ENCODE measurements around the gene PA2G4. TPM values are rescaled to one million over a fixed set of nuclear protein-coding genes. Genes with fewer than 3 reads are reported as not detected.
A peak's percentile ranks its signal among the peaks of the same experiment; 100 is the strongest.

PA2G4 gene
- total and polyA plus RNA-seq, 2 of the 4 experiments (the other 2 are of a cell fraction), result 158 to 198 TPM

DNA sequence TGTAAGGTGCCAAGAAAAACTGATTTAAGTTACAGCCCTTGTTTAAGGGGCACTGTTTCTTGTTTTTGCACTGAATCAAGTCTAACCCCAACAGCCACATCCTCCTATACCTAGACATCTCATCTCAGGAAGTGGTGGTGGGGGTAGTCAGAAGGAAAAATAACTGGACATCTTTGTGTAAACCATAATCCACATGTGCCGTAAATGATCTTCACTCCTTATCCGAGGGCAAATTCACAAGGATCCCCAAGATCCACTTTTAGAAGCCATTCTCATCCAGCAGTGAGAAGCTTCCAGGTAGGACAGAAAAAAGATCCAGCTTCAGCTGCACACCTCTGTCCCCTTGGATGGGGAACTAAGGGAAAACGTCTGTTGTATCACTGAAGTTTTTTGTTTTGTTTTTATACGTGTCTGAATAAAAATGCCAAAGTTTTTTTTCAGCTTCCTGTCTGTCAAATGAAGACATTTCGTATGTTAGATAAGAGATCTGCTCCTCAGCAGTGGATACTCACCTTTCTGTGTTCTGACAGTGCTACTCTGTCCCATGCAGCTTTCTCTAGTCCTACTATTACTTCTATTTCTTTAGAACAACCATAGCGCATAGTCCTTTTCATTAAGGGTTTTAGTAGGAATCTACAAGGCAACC, 1.2 kb upstream of the PA2G4 start:
- dilution Hi-C loops (cut with HindIII; ENCODE audit: low sequenced_read_pairs, unreplicated experiment) (no loop called here), intact Hi-C loops (cut with micrococcal nuclease) (loop anchor here (10.0 kb wide), 1 partner anchor 108 kb away; the partner anchor contains the start of gene SUOX), in situ Hi-C loops (cut with MboI; ENCODE audit: low sequenced_read_pairs) (no loop called here)
- Histone ChIP-seq H2BK120ac (ENCODE audit: low read depth, low read length) (no peak overlapping the region), H3K27me3 (ENCODE audit: control insufficient read depth, insufficient read depth, low read length) (peaks cover 4% of the 10 kb centered on the region), H2AK9ac (replicated peaks; ENCODE audit: low read depth, low read length, poor library complexity) (no peak overlapping the region), H3K36me3 (ENCODE audit: control insufficient read depth, insufficient read depth, low read length) (peaks cover 12% of the 10 kb centered on the region), H3K18ac (ENCODE audit: low read depth, low read length) (no peak overlapping the region), H4K5ac (ENCODE audit: low read depth, low read length) (peak overlapping the region; percentile 45; the same call in 1 of the 2 replicates), H3K23ac (ENCODE audit: low read depth, low read length) (no peak overlapping the region; the same call in 1 of the 2 replicates), H2AFZ (replicated peaks; ENCODE audit: low read length, poor library complexity) (no peak overlapping the region), H3K9ac (ENCODE audit: low read depth, low read length) (no peak overlapping the region; the same call in 1 of the 2 replicates), H2BK20ac (ENCODE audit: low read depth, low read length) (no peak overlapping the region), H3K9me1 (ENCODE audit: insufficient read depth, low read length) (0 out of 2 replicates have a peak, but pooled peaks cover 2% of the 10 kb centered on the region), H3K4me3 (ENCODE audit: insufficient read depth, low read depth, low read length) (peak overlapping the region; percentile 78; the same call in 1 of the 2 replicates), H2BK15ac (ENCODE audit: low read depth, low read length) (no peak overlapping the region), H2AK5ac (ENCODE audit: low read depth, low read length) (no peak overlapping the region), H4K91ac (ENCODE audit: insufficient read depth, low read depth, low read length) (no peak overlapping the region), H3K14ac (replicated peaks; ENCODE audit: low read depth, low read length) (no peak overlapping the region; the same call in 1 of the 2 replicates), H3K79me1 (ENCODE audit: low read depth in 1 of 2, low read length in 2 of 2) (peaks cover 12 to 24% of the 10 kb centered on the region in 2 experiments; a peak in 3 of 4 replicates), H3K4me2 (ENCODE audit: low read depth, low read length) (peak overlapping the region; percentile 79; the same call in 1 of the 2 replicates), H2BK5ac (ENCODE audit: low read depth, low read length, poor library complexity, severe bottlenecking) (no peak overlapping the region), H4K20me1 (ENCODE audit: insufficient read depth, low read length) (peaks cover 12% of the 10 kb centered on the region), H4K8ac (ENCODE audit: low read depth in 2 of 2, low read length in 2 of 2) (0 out of 4 replicates have a peak overlapping the region, but pooled peaks of 1 of the 2 experiments have one; percentile 4), H3K9me3 (ENCODE audit: control insufficient read depth, insufficient read depth, low read length) (no peaks in the 10 kb centered on the region), H3K4me1 (ENCODE audit: control insufficient read depth, insufficient read depth, low read length) (peaks cover 5% of the 10 kb centered on the region; the same call in 1 of the 2 replicates), H3K56ac (ENCODE audit: extremely low read depth, insufficient read depth, low read length) (no peak overlapping the region), H3K27ac (ENCODE audit: insufficient read depth, low read length) (no peak overlapping the region), H3K4ac (ENCODE audit: low read depth, low read length) (no peak overlapping the region; the same call in 1 of the 2 replicates)
- WGBS, 2 experiments (ENCODE audit: extremely low coverage in 2 of 2, insufficient read length in 1 of 2), result 60% methylated on average over 1 of the region's 6 CpGs; no CpG with 5 or more reads in 1 of the 2 experiments
- ATAC-seq (ENCODE audit: low read depth), result no peak
- BruUV-seq (replicated peaks), result no TSS peak
- POLR2A ChIA-PET (ENCODE audit: unreplicated experiment), result interaction anchor here (0.5 kb wide), 1 partner anchor 9 kb away, joined by 3 read pairs; no protein-coding TSS in a partner anchor
- DNase-seq, result no peak
- CTCF ChIA-PET, result interaction anchor here (1.4 to 1.7 kb wide), 2 partner anchors 23 to 56 kb away, joined by 3 to 5 read pairs; no protein-coding TSS in a partner anchor
- TF ChIP-seq FOS (IDR thresholded peaks at IDR 0.05; ENCODE audit: low read depth, low read length) (no peak), MAFK (IDR thresholded peaks at IDR 0.05; ENCODE audit: low read depth, low read length) (no peak), CEBPB (IDR thresholded peaks at IDR 0.05; ENCODE audit: low read depth, low read length) (no peak), RAD21 (IDR thresholded peaks at IDR 0.05; ENCODE audit: low read length) (no peak), MXI1 (IDR thresholded peaks at IDR 0.05; ENCODE audit: borderline replicate concordance, low read depth, low read length) (no peak), NFE2L2 (IDR thresholded peaks at IDR 0.05; ENCODE audit: low read depth, low read length) (no peak), RFX5 (IDR thresholded peaks at IDR 0.05; ENCODE audit: low read depth, low read length) (no peak), RCOR1 (IDR thresholded peaks at IDR 0.05; ENCODE audit: insufficient replicate concordance, low read length) (no peak), SMC3 (IDR thresholded peaks at IDR 0.05; ENCODE audit: low read depth, low read length) (no peak)
- TF ChIP-seq, protein P1, sequence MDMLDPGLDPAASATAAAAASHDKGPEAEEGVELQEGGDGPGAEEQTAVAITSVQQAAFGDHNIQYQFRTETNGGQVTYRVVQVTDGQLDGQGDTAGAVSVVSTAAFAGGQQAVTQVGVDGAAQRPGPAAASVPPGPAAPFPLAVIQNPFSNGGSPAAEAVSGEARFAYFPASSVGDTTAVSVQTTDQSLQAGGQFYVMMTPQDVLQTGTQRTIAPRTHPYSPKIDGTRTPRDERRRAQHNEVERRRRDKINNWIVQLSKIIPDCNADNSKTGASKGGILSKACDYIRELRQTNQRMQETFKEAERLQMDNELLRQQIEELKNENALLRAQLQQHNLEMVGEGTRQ (IDR thresholded peaks at IDR 0.05; ENCODE audit: low read depth, low read length), result no peak
- TF ChIP-seq, protein P2, sequence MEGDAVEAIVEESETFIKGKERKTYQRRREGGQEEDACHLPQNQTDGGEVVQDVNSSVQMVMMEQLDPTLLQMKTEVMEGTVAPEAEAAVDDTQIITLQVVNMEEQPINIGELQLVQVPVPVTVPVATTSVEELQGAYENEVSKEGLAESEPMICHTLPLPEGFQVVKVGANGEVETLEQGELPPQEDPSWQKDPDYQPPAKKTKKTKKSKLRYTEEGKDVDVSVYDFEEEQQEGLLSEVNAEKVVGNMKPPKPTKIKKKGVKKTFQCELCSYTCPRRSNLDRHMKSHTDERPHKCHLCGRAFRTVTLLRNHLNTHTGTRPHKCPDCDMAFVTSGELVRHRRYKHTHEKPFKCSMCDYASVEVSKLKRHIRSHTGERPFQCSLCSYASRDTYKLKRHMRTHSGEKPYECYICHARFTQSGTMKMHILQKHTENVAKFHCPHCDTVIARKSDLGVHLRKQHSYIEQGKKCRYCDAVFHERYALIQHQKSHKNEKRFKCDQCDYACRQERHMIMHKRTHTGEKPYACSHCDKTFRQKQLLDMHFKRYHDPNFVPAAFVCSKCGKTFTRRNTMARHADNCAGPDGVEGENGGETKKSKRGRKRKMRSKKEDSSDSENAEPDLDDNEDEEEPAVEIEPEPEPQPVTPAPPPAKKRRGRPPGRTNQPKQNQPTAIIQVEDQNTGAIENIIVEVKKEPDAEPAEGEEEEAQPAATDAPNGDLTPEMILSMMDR (conservative IDR thresholded peaks at IDR 0.05; ENCODE audit: low read depth, low read length), result no peak
